ENCODE measurements around the gene SLC4A11. TPM values are rescaled to one million over a fixed set of nuclear protein-coding genes. Genes with fewer than 3 reads are reported as not detected.

The SLC4A11 gene
- total RNA-seq, 2 donors from 2014 or later = 3.8 to 12.4 TPM

DNA sequence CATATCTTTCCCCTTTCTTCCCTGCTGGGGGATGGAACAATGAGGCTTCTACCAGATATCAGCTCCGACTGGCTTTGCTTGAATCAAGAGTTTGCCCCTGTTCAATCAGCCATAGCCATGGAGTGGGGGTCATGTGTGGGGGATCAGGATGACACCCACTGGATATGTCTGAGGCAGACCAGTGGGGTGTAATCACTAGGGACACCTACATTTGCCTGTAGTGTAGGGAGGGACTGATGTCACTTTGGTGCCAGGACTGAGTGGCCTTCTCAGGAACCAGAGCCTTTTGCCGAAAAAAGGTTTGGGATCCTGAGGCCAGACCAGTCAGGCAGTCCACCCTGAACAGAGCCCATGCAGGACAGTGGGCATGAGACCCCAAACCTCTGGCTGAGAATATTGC, 28.6 kb downstream of the SLC4A11 start:
- no peak overlapping the region for H3K27ac Mint-ChIP-seq
- H3K4me1 Mint-ChIP-seq = peaks cover 4% of the 10 kb centered on the region
- H3K9me3 Mint-ChIP-seq = no peaks in the 10 kb centered on the region
- peak overlapping the region; percentile 72 for H3K9ac ChIP-seq (ENCODE audit: extremely low read depth, low read length, poor library complexity, severe bottlenecking)
- H3K36me3 Mint-ChIP-seq (ENCODE audit: low read depth) = peaks cover 19% of the 10 kb centered on the region
- WGBS, 2 experiments (ENCODE audit: insufficient coverage in 1 of 2, insufficient read length in 1 of 2) = 80 to 100% methylated on average over 1 to 2 of the region's 2 CpGs
- H3K27me3 Mint-ChIP-seq (ENCODE audit: insufficient read depth) = no peaks in the 10 kb centered on the region
- no peaks in the 10 kb centered on the region for H3K4me1 ChIP-seq (ENCODE audit: control insufficient read depth, insufficient read depth, low read length)
- peak overlapping the region; percentile 97 for H3K4me3 ChIP-seq (ENCODE audit: low read length)
- no peaks in the 10 kb centered on the region for H3K27me3 ChIP-seq (ENCODE audit: control insufficient read depth, insufficient read depth, low read length, poor library complexity, severe bottlenecking)
- peak overlapping the region; percentile 79 for H3K4me3 Mint-ChIP-seq
- H3K27ac ChIP-seq (ENCODE audit: low read depth, low read length) = no peak overlapping the region
- H3K36me3 ChIP-seq (ENCODE audit: control insufficient read depth, insufficient read depth, low read length) = peaks cover 18% of the 10 kb centered on the region
- TF ChIP-seq, protein P1, sequence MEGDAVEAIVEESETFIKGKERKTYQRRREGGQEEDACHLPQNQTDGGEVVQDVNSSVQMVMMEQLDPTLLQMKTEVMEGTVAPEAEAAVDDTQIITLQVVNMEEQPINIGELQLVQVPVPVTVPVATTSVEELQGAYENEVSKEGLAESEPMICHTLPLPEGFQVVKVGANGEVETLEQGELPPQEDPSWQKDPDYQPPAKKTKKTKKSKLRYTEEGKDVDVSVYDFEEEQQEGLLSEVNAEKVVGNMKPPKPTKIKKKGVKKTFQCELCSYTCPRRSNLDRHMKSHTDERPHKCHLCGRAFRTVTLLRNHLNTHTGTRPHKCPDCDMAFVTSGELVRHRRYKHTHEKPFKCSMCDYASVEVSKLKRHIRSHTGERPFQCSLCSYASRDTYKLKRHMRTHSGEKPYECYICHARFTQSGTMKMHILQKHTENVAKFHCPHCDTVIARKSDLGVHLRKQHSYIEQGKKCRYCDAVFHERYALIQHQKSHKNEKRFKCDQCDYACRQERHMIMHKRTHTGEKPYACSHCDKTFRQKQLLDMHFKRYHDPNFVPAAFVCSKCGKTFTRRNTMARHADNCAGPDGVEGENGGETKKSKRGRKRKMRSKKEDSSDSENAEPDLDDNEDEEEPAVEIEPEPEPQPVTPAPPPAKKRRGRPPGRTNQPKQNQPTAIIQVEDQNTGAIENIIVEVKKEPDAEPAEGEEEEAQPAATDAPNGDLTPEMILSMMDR (conservative IDR thresholded peaks at IDR 0.05) = no peak
- DNase-seq = no peak
- H3K9me3 ChIP-seq (ENCODE audit: control insufficient read depth, low read length) = no peaks in the 10 kb centered on the region

DNA sequence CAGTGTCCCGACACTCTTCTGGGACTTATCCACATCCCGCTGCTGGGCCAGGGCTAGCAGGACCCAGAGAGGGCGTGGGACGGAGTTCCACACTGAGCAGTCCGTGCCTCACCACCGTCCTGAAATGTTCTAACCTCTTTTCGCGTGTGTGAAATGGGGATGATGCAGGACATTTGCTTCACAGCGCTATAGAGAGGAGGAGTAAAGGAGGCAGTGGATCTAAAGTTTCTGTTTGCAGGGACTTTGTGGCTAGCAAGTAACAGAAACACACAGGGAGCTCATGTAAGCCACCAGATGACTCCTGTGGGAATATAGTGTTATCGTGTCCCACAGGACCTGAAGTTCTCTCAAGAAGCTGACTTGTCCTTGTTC, 29.1 kb downstream of the SLC4A11 start:
- Histone ChIP-seq H3K27me3 (ENCODE audit: control insufficient read depth, insufficient read depth, low read length, poor library complexity, severe bottlenecking) (no peaks in the 10 kb centered on the region), H3K4me1 (ENCODE audit: control insufficient read depth, insufficient read depth, low read length) (no peaks in the 10 kb centered on the region), H3K4me3 (ENCODE audit: low read length) (peak overlapping the region; percentile 97), H3K27ac (ENCODE audit: low read depth, low read length) (no peak overlapping the region), H3K9me3 (ENCODE audit: control insufficient read depth, low read length) (no peaks in the 10 kb centered on the region), H3K36me3 (ENCODE audit: control insufficient read depth, insufficient read depth, low read length) (peaks cover 14% of the 10 kb centered on the region), H3K9ac (ENCODE audit: extremely low read depth, low read length, poor library complexity, severe bottlenecking) (peak overlapping the region; percentile 72)
- no peak for DNase-seq
- Mint-ChIP-seq H3K4me3 (peak overlapping the region; percentile 79), H3K4me1 (peaks cover 4% of the 10 kb centered on the region), H3K27me3 (ENCODE audit: insufficient read depth) (no peaks in the 10 kb centered on the region), H3K9me3 (no peaks in the 10 kb centered on the region), H3K27ac (peak overlapping the region; percentile 96), H3K36me3 (ENCODE audit: low read depth) (peaks cover 15% of the 10 kb centered on the region)
- TF ChIP-seq, protein P1 (conservative IDR thresholded peaks at IDR 0.05) = no peak
- 8 to 9% methylated on average over 8 to 10 of the region's 10 CpGs for WGBS, 2 experiments (ENCODE audit: insufficient coverage in 1 of 2, insufficient read length in 1 of 2)

DNA sequence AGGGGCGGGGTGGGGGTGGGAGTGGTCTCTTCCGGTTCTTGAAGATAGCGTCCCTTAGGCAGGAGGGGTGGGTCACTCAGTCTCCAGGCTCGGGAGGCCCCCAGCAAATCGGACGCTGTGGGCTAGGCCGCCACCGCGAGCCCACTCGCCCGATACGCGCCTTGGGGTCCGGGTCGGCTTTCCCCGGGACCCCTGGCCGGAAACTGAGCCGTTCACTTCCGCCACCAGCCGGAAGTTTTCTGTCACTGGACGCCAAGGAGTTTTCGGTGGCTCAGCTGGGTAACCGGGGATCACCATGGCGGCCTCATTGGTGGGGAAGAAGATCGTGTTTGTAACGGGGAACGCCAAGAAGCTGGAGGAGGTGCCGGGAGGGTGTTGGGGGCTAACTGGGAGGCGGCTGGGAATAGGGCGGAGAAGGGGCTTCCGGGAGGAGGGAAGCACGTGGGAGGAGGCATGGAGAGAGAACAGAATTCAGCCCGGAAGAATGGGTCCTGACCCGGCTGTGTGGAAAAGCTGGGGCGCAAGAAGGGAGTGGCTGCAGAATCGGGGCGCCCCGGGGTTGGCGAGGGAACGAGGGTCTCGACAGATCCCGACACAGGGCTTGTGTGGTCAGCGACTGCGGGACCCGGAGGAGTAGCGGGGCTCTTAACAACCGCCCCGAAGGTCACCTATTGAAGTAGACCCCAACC, 29.6 kb downstream of the SLC4A11 start, which contains the start of gene ITPA:
Gene ITPA (plus strand): TSS at position 242 of the 689 bp plus-strand sequence. CDS start 54 bp downstream, at position 296.
- H3K27ac Mint-ChIP-seq = peak within 1 kb of the TSS; percentile 96
- H3K4me1 Mint-ChIP-seq = peaks cover 4% of the 10 kb centered on the region
- no peaks in the 10 kb centered on the region for H3K9me3 ChIP-seq (ENCODE audit: control insufficient read depth, low read length)
- DNase-seq = peak; percentile 86
- H3K36me3 Mint-ChIP-seq (ENCODE audit: low read depth) = peaks cover 13% of the 10 kb centered on the region
- H3K9ac ChIP-seq (ENCODE audit: extremely low read depth, low read length, poor library complexity, severe bottlenecking) = peak within 1 kb of the TSS; percentile 72
- peak within 1 kb of the TSS; percentile 79 for H3K4me3 Mint-ChIP-seq
- peak within 1 kb of the TSS; percentile 97 for H3K4me3 ChIP-seq (ENCODE audit: low read length)
- H3K4me1 ChIP-seq (ENCODE audit: control insufficient read depth, insufficient read depth, low read length) = no peaks in the 10 kb centered on the region
- H3K36me3 ChIP-seq (ENCODE audit: control insufficient read depth, insufficient read depth, low read length) = peaks cover 14% of the 10 kb centered on the region
- H3K27ac ChIP-seq (ENCODE audit: low read depth, low read length) = no peak within 1 kb of the TSS
- TF ChIP-seq, protein P1 (conservative IDR thresholded peaks at IDR 0.05) = no peak
- no peaks in the 10 kb centered on the region for H3K27me3 Mint-ChIP-seq (ENCODE audit: insufficient read depth)
- H3K27me3 ChIP-seq (ENCODE audit: control insufficient read depth, insufficient read depth, low read length, poor library complexity, severe bottlenecking) = no peaks in the 10 kb centered on the region
- no peaks in the 10 kb centered on the region for H3K9me3 Mint-ChIP-seq
- 0% methylated on average over 17 to 48 of the region's 48 CpGs for WGBS, 2 experiments (ENCODE audit: insufficient coverage in 1 of 2, insufficient read length in 1 of 2)

Data from endodermal cell (in vitro differentiated cells).